ENCODE results near the gene CTSH.

CTSH gene

GRCh38 chr15:78977591-78978347 lies 32.9 kb upstream of the CTSH start:
- DNase-seq, result no peak

- DNase-seq, result no peak
Measured at GRCh38 chr15:78977091-78977571, 32.3 kb upstream of the CTSH start.

- no peak for DNase-seq
Measured at GRCh38 chr15:78976691-78977090, 31.8 kb upstream of the CTSH start.

GRCh38 chr15:78974272-78974918 lies 29.5 kb upstream of the CTSH start:
- no peak for DNase-seq

- DNase-seq, result no peak
Measured at GRCh38 chr15:78969687-78970349, 25.0 kb upstream of the CTSH start.

- no peak for DNase-seq
Measured at GRCh38 chr15:78968539-78969271, 23.9 kb upstream of the CTSH start.

- DNase-seq, result no peak
Measured at GRCh38 chr15:78968114-78968513, 23.3 kb upstream of the CTSH start.

GRCh38 chr15:78960308-78960707 lies 15.5 kb upstream of the CTSH start:
- DNase-seq, result no peak

- DNase-seq, result no peak
Measured at GRCh38 chr15:78959360-78959759, 14.5 kb upstream of the CTSH start.

- DNase-seq, result no peak
Measured at GRCh38 chr15:78957416-78958093, 12.7 kb upstream of the CTSH start.

- DNase-seq, result no peak
Measured at GRCh38 chr15:78956937-78957336, 12.1 kb upstream of the CTSH start.

GRCh38 chr15:78955355-78955754 lies 10.5 kb upstream of the CTSH start:
- DNase-seq, result no peak

GRCh38 chr15:78951841-78952238 lies 7.0 kb upstream of the CTSH start:
- DNase-seq, result no peak

- no peak for DNase-seq
Measured at GRCh38 chr15:78950902-78951840, 6.3 kb upstream of the CTSH start.

GRCh38 chr15:78950343-78950742 lies 5.5 kb upstream of the CTSH start:
- no peak for DNase-seq

- DNase-seq, result no peak
Measured at GRCh38 chr15:78949461-78949860, 4.6 kb upstream of the CTSH start.

- no peak for DNase-seq
Measured at GRCh38 chr15:78947506-78947905, 2.7 kb upstream of the CTSH start.

- DNase-seq, result no peak
Measured at GRCh38 chr15:78946493-78946892, 1.6 kb upstream of the CTSH start.

GRCh38 chr15:78944202-78944625 lies 632 bp downstream of the CTSH start:
- no peak for DNase-seq

GRCh38 chr15:78943692-78944091 lies 1.2 kb downstream of the CTSH start:
- DNase-seq, result no peak

- DNase-seq, result no peak
Measured at GRCh38 chr15:78942741-78943140, 2.1 kb downstream of the CTSH start.
